Measurements from ENCODE around the gene RAB28. TPM values are rescaled to one million over a fixed set of nuclear protein-coding genes. Genes with fewer than 3 reads are reported as not detected.

RAB28 gene
- total and polyA plus RNA-seq, 2 of the 8 experiments (the other 6 are each of a cell fraction or from before 2014, with no cell fraction given) = 16.0 to 18.7 TPM

DNA sequence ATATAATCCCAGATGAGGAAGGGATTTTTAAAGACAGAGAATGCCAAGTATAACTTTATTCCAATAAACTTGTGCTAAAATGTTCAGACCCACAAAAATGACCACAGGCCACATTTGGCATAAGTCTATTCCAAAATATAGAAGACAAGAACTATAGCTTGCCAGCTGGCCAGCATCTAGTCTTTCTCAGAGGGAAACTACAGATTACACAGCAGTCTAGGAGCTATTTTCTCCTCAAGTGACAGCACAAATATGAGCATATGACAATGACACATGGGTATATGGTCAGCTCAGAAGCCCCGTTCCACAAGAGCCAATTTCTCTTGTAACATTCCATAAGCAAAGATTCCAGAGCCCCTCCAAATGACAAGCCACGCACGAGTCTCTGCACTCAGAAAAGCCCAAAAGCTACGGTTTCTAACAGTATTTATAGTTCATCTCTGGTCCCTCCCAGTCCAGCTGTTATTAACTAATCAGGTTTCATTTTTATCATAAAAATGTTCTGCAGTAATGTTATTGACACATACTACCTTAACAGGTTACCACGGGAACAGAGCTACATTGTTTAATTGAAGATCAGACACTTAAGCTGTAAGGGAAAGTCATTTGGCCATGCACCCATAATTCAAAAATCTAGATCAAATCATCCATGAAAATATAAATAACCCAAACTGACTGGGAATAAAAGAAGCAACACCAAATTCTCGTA lies 70.3 kb downstream of the RAB28 start:
- peaks cover 7 to 9% of the 10 kb centered on the region in 2 experiments; a peak in 3 of 4 replicates for H3K9me3 ChIP-seq (ENCODE audit: insufficient read depth in 2 of 2, low read depth in 1 of 2, low read length in 1 of 2)
- no peak overlapping the region for H2BK12ac ChIP-seq (ENCODE audit: low read depth, low read length)
- H3K23ac ChIP-seq (ENCODE audit: insufficient read length) = no peak overlapping the region
- no peaks in the 10 kb centered on the region for H4K20me1 ChIP-seq (replicated peaks in 1 of 2; ENCODE audit: control insufficient read depth in 1 of 2, insufficient read depth in 2 of 2, low read length in 2 of 2)
- H3K27ac ChIP-seq (ENCODE audit: low read depth, low read length) = no peak overlapping the region
- WGBS, 2 experiments (ENCODE audit: extremely low coverage in 1 of 2, insufficient coverage in 1 of 2, insufficient read length in 1 of 2, insufficient replicate concordance in 2 of 2, low coverage in 1 of 2, low lambda C conversion rate in 2 of 2, missing lambda C conversion rate in 1 of 2) = 92% methylated on average over 6 of the region's 6 CpGs; no CpG with 5 or more reads in 1 of the 2 experiments
- DNase-seq (ENCODE audit: low read depth in 1 of 2, low spot score in 2 of 2) (no peak), FAIRE-seq (no peak)
- no peak overlapping the region for H3K18ac ChIP-seq (ENCODE audit: extremely low read depth, low read length)
- H3K56ac ChIP-seq (replicated peaks; ENCODE audit: insufficient read length, low read depth, low read length) = no peak overlapping the region
- no peak overlapping the region for H2BK5ac ChIP-seq (ENCODE audit: low read depth, low read length)
- no peaks in the 10 kb centered on the region; the same call in 1 of the 2 replicates for H3K79me1 ChIP-seq (ENCODE audit: low read depth, low read length)
- H3K14ac ChIP-seq (ENCODE audit: insufficient read length) = no peak overlapping the region
- H4K91ac ChIP-seq (replicated peaks; ENCODE audit: insufficient read length, low read length) = no peak overlapping the region
- peaks cover 0 to 9% (median 1%) of the 10 kb centered on the region in 4 experiments; a peak in 3 of 7 replicates for H3K4me1 ChIP-seq (replicated peaks in 1 of 4; ENCODE audit: control insufficient read depth in 3 of 4, insufficient read depth in 4 of 4, low read length in 3 of 4)
- H3K9ac ChIP-seq (replicated peaks in 1 of 4; ENCODE audit: extremely low read depth in 1 of 4, low read depth in 3 of 4, low read length in 3 of 4) = no peak overlapping the region
- H4K5ac ChIP-seq (ENCODE audit: insufficient read length, low read depth, low read length) = no peak overlapping the region
- H3K4me2 ChIP-seq (ENCODE audit: insufficient read depth in 1 of 2, low read depth in 2 of 2, low read length in 2 of 2) = no peak overlapping the region
- no peak overlapping the region for H2AFZ ChIP-seq (ENCODE audit: low read length)
- H3K27me3 ChIP-seq (replicated peaks in 1 of 4; ENCODE audit: control insufficient read depth in 3 of 4, extremely low read depth in 1 of 4, insufficient read depth in 3 of 4, low read length in 3 of 4) = no peaks in the 10 kb centered on the region
- no peak overlapping the region for H3K4me3 ChIP-seq (ENCODE audit: extremely low read depth in 1 of 4, insufficient read depth in 2 of 4, low read depth in 3 of 4, low read length in 4 of 4)
- H2BK15ac ChIP-seq (ENCODE audit: low read length) = no peak overlapping the region
- H3K79me2 ChIP-seq (ENCODE audit: control insufficient read depth in 1 of 2, insufficient read depth in 2 of 2, low read length in 2 of 2) = peaks cover 0 to 6% of the 10 kb centered on the region in 2 experiments; a peak in 1 of 4 replicates
- POLR2A ChIA-PET (ENCODE audit: partially characterized antibody) = no interaction called here
- H2AK5ac ChIP-seq (ENCODE audit: low read depth, low read length) = no peak overlapping the region
- H3K36me3 ChIP-seq (ENCODE audit: control insufficient read depth in 2 of 4, insufficient read depth in 4 of 4, low read length in 3 of 4) = no peaks in the 10 kb centered on the region
- CTCF ChIA-PET (ENCODE audit: partially characterized antibody) = interaction anchor here (6.5 kb wide), 1 partner anchor 17 kb away, joined by 42 read pairs; no protein-coding TSS in a partner anchor
- no peak overlapping the region for H2BK20ac ChIP-seq (ENCODE audit: low read length)
- H2BK120ac ChIP-seq (replicated peaks; ENCODE audit: low read depth, low read length) = no peak overlapping the region
- no peaks in the 10 kb centered on the region for H3K23me2 ChIP-seq (ENCODE audit: low read depth, low read length)
- H3K4ac ChIP-seq (replicated peaks; ENCODE audit: insufficient read length, low read depth, low read length) = no peak overlapping the region
- no peak overlapping the region for H4K8ac ChIP-seq (ENCODE audit: extremely low read depth, insufficient read depth, low read length)
- TF ChIP-seq, protein P1, sequence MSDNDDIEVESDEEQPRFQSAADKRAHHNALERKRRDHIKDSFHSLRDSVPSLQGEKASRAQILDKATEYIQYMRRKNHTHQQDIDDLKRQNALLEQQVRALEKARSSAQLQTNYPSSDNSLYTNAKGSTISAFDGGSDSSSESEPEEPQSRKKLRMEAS (IDR thresholded peaks at IDR 0.05) = no peak
- no peak for TF ChIP-seq HDAC2 (IDR thresholded peaks at IDR 0.05; ENCODE audit: borderline replicate concordance in 1 of 2, low read depth in 2 of 2, low read length in 2 of 2)
- no peak for TF ChIP-seq SAP30 (IDR thresholded peaks at IDR 0.05; ENCODE audit: insufficient read depth, insufficient replicate concordance, low read length)
- TF ChIP-seq CTBP2 (IDR thresholded peaks at IDR 0.05; ENCODE audit: borderline replicate concordance, insufficient read depth, insufficient read length, low read length) = no peak
- no peak for TF ChIP-seq BACH1 (IDR thresholded peaks at IDR 0.05; ENCODE audit: low read length)

Data from H1 (cell line).